IPS-20b (cell line): ENCODE results near the gene LUC7L3.

Experiments
- H3K27ac ChIP-seq: one replicate; pipeline ENCODE4 v1.5.1; 2013; ENCODE audit warnings: low read length
- H3K27me3 ChIP-seq: 2 replicates; pipeline ENCODE4 v1.6.1; 2013; ENCODE audit warnings: mild to moderate bottlenecking, low read length, inconsistent platforms; ENCODE audit not compliant: insufficient read depth
- H3K36me3 ChIP-seq: 2 replicates; pipeline ENCODE4 v1.6.1; 2013; ENCODE audit warnings: low read depth, mild to moderate bottlenecking, inconsistent platforms, low read length, moderate library complexity; ENCODE audit not compliant: insufficient read depth
- H3K4me1 ChIP-seq: 2 replicates; pipeline ENCODE4 v1.6.1; 2013; ENCODE audit warnings: mild to moderate bottlenecking, control low read depth, inconsistent platforms, low read length, moderate library complexity; ENCODE audit not compliant: insufficient read depth
- H3K4me3 ChIP-seq: 2 replicates; pipeline ENCODE4 v1.5.1; 2013; ENCODE audit warnings: mild to moderate bottlenecking, low read length, inconsistent platforms
- H3K9ac ChIP-seq: 2 replicates; pipeline ENCODE4 v1.6.1; 2013; ENCODE audit warnings: low read depth, mild to moderate bottlenecking, inconsistent platforms, low read length, moderate library complexity
- H3K9me3 ChIP-seq: 2 replicates; pipeline ENCODE4 v1.6.1; 2013; ENCODE audit warnings: mild to moderate bottlenecking, low read depth, low read length, inconsistent platforms; ENCODE audit not compliant: insufficient read depth

Gene LUC7L3

DNA sequence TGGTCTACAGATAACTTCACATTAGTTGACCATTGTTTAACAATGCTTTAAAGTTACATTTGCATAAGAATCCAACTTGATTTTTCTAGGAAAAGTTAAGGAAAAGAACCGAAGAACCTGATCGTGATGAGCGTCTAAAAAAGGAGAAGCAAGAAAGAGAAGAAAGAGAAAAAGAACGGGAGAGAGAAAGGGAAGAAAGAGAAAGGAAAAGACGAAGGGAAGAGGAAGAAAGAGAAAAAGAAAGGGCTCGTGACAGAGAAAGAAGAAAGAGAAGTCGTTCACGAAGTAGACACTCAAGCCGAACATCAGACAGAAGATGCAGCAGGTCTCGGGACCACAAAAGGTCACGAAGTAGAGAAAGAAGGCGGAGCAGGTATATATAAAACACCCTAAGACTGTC, 26.2 kb downstream of the LUC7L3 start:
- H3K9ac ChIP-seq, result no peak overlapping the region
- no peaks in the 10 kb centered on the region for H3K27me3 ChIP-seq
- no peaks in the 10 kb centered on the region for H3K4me1 ChIP-seq
- no peaks in the 10 kb centered on the region for H3K9me3 ChIP-seq
- no peak overlapping the region for H3K4me3 ChIP-seq
- H3K27ac ChIP-seq, result no peak overlapping the region
- peaks cover 100% of the 10 kb centered on the region for H3K36me3 ChIP-seq

- Histone ChIP-seq H3K4me1 (no peaks in the 10 kb centered on the region), H3K9me3 (no peaks in the 10 kb centered on the region), H3K27me3 (no peaks in the 10 kb centered on the region), H3K27ac (no peak overlapping the region), H3K4me3 (no peak overlapping the region), H3K36me3 (peaks cover 100% of the 10 kb centered on the region), H3K9ac (no peak overlapping the region)
These were observed 29.8 kb downstream of the LUC7L3 start for GRCh38 chr17:50749245-50749644.

DNA sequence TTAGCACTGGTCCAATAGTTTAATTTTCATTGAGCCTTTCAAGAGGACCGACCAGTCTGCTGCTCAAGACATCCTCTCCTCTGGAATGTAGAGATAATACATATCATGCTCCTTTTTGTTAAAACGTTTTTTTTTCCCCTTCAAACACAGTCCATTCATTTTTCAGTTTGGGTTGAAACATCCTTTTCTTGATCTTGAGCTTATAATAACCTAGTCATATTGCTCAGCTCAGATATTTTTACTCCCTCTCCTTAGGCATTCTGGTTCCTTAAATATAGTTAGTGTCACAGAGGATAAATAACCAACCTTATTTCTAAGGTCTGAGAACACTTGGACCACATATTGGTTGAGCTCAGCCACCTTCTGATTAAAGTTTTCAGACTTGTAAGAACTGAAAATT, 35.1 kb downstream of the LUC7L3 start:
- H3K9me3 ChIP-seq, result no peaks in the 10 kb centered on the region
- no peak overlapping the region for H3K27ac ChIP-seq
- H3K4me1 ChIP-seq, result no peaks in the 10 kb centered on the region
- H3K27me3 ChIP-seq, result no peaks in the 10 kb centered on the region
- H3K9ac ChIP-seq, result no peak overlapping the region
- H3K36me3 ChIP-seq, result peaks cover 63% of the 10 kb centered on the region
- no peak overlapping the region for H3K4me3 ChIP-seq

DNA sequence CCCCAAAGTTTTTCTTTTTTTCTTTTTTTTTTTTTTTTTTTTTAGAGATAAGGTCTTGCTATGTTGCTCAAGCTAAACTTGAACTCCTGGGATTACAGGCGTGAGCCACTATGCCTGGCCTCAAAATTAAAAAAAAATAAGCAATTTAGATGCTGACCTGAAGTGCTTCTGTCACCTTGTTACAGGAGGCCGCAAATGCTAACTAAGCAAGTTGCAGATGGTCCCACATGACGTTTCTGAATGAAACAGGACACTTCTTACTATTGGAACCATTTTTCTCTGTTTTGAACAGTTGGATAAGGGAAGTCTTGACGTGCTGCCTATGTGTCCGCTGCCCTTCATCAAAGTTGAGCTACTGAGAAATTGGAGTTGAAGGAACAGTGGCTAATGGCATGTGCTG, 39.1 kb downstream of the LUC7L3 start:
- H3K4me1 ChIP-seq, result peaks cover 2% of the 10 kb centered on the region; the same call in 1 of the 2 replicates
- peaks cover 23% of the 10 kb centered on the region for H3K36me3 ChIP-seq
- H3K4me3 ChIP-seq, result no peak overlapping the region
- no peaks in the 10 kb centered on the region for H3K27me3 ChIP-seq
- no peak overlapping the region for H3K27ac ChIP-seq
- H3K9ac ChIP-seq, result no peak overlapping the region
- no peaks in the 10 kb centered on the region for H3K9me3 ChIP-seq

DNA sequence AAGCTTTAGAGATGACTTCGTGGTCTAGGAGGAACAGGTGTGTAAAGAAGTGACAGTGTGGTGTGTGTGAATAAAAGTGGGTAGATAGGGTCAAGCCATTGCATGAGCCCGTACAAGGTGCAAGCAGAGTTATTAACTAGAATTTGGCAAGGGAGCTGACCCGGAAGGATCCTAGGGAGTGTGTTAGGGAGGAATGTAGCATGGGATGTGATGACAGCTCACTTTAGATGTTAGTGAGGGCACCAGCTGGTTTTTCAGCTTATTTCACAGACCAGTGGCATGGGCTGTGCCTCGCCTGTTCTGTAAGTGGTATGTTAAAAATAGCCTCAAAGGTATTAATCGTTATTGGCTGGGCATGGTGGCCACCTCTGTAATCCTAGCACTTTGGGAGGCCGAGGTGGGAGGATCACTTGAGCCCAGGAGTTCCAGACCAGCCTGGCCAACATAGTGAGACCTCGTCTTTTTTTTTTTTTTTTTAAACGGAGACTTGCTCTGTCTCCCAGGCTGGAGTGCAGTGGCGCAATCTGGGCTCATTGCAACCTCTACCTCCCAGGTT, 39.7 kb downstream of the LUC7L3 start:
- peaks cover 18% of the 10 kb centered on the region; the same call in 1 of the 2 replicates for H3K36me3 ChIP-seq
- no peak overlapping the region for H3K4me3 ChIP-seq
- H3K4me1 ChIP-seq, result peaks cover 8% of the 10 kb centered on the region
- H3K9ac ChIP-seq, result no peak overlapping the region
- H3K9me3 ChIP-seq, result no peaks in the 10 kb centered on the region
- no peak overlapping the region for H3K27ac ChIP-seq
- H3K27me3 ChIP-seq, result no peaks in the 10 kb centered on the region

- H3K27ac ChIP-seq, result no peak overlapping the region
- no peak overlapping the region for H3K9ac ChIP-seq
- H3K4me3 ChIP-seq, result no peak overlapping the region
- no peaks in the 10 kb centered on the region for H3K36me3 ChIP-seq
- H3K27me3 ChIP-seq, result no peaks in the 10 kb centered on the region
- peaks cover 10% of the 10 kb centered on the region for H3K4me1 ChIP-seq
- no peaks in the 10 kb centered on the region for H3K9me3 ChIP-seq
These were observed 42.8 kb downstream of the LUC7L3 start for GRCh38 chr17:50762177-50762576.

- Histone ChIP-seq H3K9me3 (no peaks in the 10 kb centered on the region), H3K4me1 (peaks cover 10% of the 10 kb centered on the region), H3K27ac (no peak overlapping the region)
These were observed 44.5 kb downstream of the LUC7L3 start for GRCh38 chr17:50763716-50764475.

GRCh38 chr17:50764734-50765149, 45.3 kb downstream of the LUC7L3 start:
- Histone ChIP-seq H3K9me3 (no peaks in the 10 kb centered on the region), H3K4me1 (peaks cover 10% of the 10 kb centered on the region), H3K27me3 (no peaks in the 10 kb centered on the region), H3K9ac (no peak overlapping the region), H3K4me3 (no peak overlapping the region), H3K27ac (no peak overlapping the region), H3K36me3 (no peaks in the 10 kb centered on the region)

More at GRCh38 chr17:50763716-50764475, 44.5 kb downstream of the LUC7L3 start:
- no peaks in the 10 kb centered on the region for H3K27me3 ChIP-seq
- H3K4me3 ChIP-seq, result no peak overlapping the region; the same call in 1 of the 2 replicates
- no peak overlapping the region for H3K9ac ChIP-seq
- H3K36me3 ChIP-seq, result no peaks in the 10 kb centered on the region

GRCh38 chr17:50765454-50766221, 46.2 kb downstream of the LUC7L3 start:
- no peak overlapping the region for H3K9ac ChIP-seq
- peaks cover 10% of the 10 kb centered on the region for H3K4me1 ChIP-seq
- no peak overlapping the region for H3K4me3 ChIP-seq
- H3K27me3 ChIP-seq, result no peaks in the 10 kb centered on the region
- H3K9me3 ChIP-seq, result no peaks in the 10 kb centered on the region
- no peak overlapping the region for H3K27ac ChIP-seq
- H3K36me3 ChIP-seq, result no peaks in the 10 kb centered on the region

GRCh38 chr17:50766222-50767023, 47.0 kb downstream of the LUC7L3 start:
- Histone ChIP-seq H3K9ac (no peak overlapping the region), H3K4me3 (no peak overlapping the region), H3K36me3 (no peaks in the 10 kb centered on the region), H3K4me1 (peaks cover 10% of the 10 kb centered on the region), H3K9me3 (no peaks in the 10 kb centered on the region), H3K27me3 (no peaks in the 10 kb centered on the region), H3K27ac (no peak overlapping the region)

- H3K4me1 ChIP-seq, result peaks cover 10% of the 10 kb centered on the region
- no peaks in the 10 kb centered on the region for H3K36me3 ChIP-seq
- no peaks in the 10 kb centered on the region for H3K27me3 ChIP-seq
- no peaks in the 10 kb centered on the region for H3K9me3 ChIP-seq
- H3K27ac ChIP-seq, result no peak overlapping the region
- H3K4me3 ChIP-seq, result no peak overlapping the region
- no peak overlapping the region for H3K9ac ChIP-seq
These were observed 47.6 kb downstream of the LUC7L3 start for GRCh38 chr17:50767030-50767429.
